Measurements from ENCODE around the gene TTYH1.

TTYH1 gene

GRCh38 chr19:54434112-54434872 is 19.0 kb downstream of the TTYH1 start:
- no peak for TF ChIP-seq CTCF (IDR thresholded peaks at IDR 0.05; ENCODE audit: low read depth, low read length, missing control alignments)
- DNase-seq (ENCODE audit: low read depth), result no peak
- in situ Hi-C loops (cut with HindIII; ENCODE audit: low sequenced_read_pairs), result no loop called here
- no peak overlapping the region for H3K4me3 ChIP-seq (ENCODE audit: low read depth, low read length)

GRCh38 chr19:54434873-54435214 is 19.6 kb downstream of the TTYH1 start:
- no peak for TF ChIP-seq CTCF (IDR thresholded peaks at IDR 0.05; ENCODE audit: low read depth, low read length, missing control alignments)
- in situ Hi-C loops (cut with HindIII; ENCODE audit: low sequenced_read_pairs), result no loop called here
- no peak overlapping the region for H3K4me3 ChIP-seq (ENCODE audit: low read depth, low read length)
- no peak for DNase-seq (ENCODE audit: low read depth)

GRCh38 chr19:54435551-54436016 is 20.3 kb downstream of the TTYH1 start:
- no peak for TF ChIP-seq CTCF (IDR thresholded peaks at IDR 0.05; ENCODE audit: low read depth, low read length, missing control alignments)
- DNase-seq (ENCODE audit: low read depth), result no peak
- in situ Hi-C loops (cut with HindIII; ENCODE audit: low sequenced_read_pairs), result no loop called here
- no peak overlapping the region for H3K4me3 ChIP-seq (ENCODE audit: low read depth, low read length)

- no peak overlapping the region for H3K4me3 ChIP-seq (ENCODE audit: low read depth, low read length)
- TF ChIP-seq CTCF (IDR thresholded peaks at IDR 0.05; ENCODE audit: low read depth, low read length, missing control alignments), result no peak
- DNase-seq (ENCODE audit: low read depth), result no peak
- in situ Hi-C loops (cut with HindIII; ENCODE audit: low sequenced_read_pairs), result no loop called here
Observed at GRCh38 chr19:54436031-54436523, 20.8 kb downstream of the TTYH1 start.

- no peak for TF ChIP-seq CTCF (IDR thresholded peaks at IDR 0.05; ENCODE audit: low read depth, low read length, missing control alignments)
- no peak overlapping the region for H3K4me3 ChIP-seq (ENCODE audit: low read depth, low read length)
- DNase-seq (ENCODE audit: low read depth), result no peak
- in situ Hi-C loops (cut with HindIII; ENCODE audit: low sequenced_read_pairs), result no loop called here
Observed at GRCh38 chr19:54436628-54437252, 21.5 kb downstream of the TTYH1 start.

DNA sequence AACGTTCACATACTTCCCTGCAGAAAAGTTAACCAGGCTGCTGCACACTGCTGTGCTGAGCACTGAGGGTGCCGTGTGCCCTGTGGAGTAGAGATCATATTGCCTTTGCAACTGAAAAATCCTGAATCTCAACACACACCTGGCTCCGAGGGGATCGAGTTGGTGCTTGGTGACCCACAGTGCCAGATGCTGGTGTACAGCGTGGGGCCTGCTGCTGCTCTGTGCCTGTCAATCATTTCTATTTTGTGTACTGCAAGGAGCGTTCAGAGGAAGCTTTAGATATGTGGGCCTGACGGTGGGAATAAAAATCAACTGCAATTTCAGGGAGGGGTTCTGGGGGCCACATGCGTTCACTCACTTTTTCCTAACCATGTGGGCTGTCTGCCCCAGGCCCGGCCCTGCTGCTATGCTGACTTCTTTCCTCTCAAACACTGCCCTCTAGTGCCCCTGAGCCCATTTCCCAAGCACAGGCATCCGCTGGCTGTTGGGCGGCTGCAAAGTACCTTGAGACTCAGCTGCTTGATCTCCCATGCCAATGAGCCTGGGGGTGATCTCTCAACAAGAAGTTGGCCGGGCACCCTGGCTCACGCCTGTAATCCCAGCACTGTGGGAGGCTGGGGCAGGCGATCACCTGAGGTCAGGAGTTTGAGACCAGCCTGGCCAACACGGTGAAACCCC is 24.0 kb downstream of the TTYH1 start:
- no peak overlapping the region for H3K4me3 ChIP-seq (ENCODE audit: low read depth, low read length)
- TF ChIP-seq CTCF (IDR thresholded peaks at IDR 0.05; ENCODE audit: low read depth, low read length, missing control alignments), result peak; percentile 75
- in situ Hi-C loops (cut with HindIII; ENCODE audit: low sequenced_read_pairs), result no loop called here
- DNase-seq (ENCODE audit: low read depth), result no peak
